Skin of body (tissue), 2 donors: ENCODE results near the gene GPR146. TPM values are rescaled to one million over a fixed set of nuclear protein-coding genes. Genes with fewer than 3 reads are reported as not detected.
"Not testable (repeated sequence)": the region's sequence is repeated elsewhere in the genome, so short reads cannot be mapped to it uniquely, and the experiment has no call there.

Experiments used
- DNase-seq: peaks from one replicate; lab custom pipeline; 2025; lab: John Stamatoyannopoulos, UW
- total RNA-seq: library from RNA; depleted of rRNA; stranded (reverse); fragments of >200 nt; gene quantifications from one replicate; pipeline ENCODE4 v1.2.3, GENCODE V29; 2014

Gene GPR146
- total RNA-seq, 1 donor from 2014 or later = 9.3 TPM

- no peak for DNase-seq
These were observed 19.2 kb upstream of the GPR146 start for GRCh38 chr7:1024876-1025742.

GRCh38 chr7:1025743-1026581 is 18.4 kb upstream of the GPR146 start:
- DNase-seq = no peak

- DNase-seq = no peak
These were observed 17.6 kb upstream of the GPR146 start for GRCh38 chr7:1026721-1027161.

GRCh38 chr7:1027242-1028043 is 16.9 kb upstream of the GPR146 start:
- DNase-seq = no peak

- peak; percentile 70 for DNase-seq
These were observed 16.1 kb upstream of the GPR146 start for GRCh38 chr7:1028044-1028770.

- peak; percentile 76 for DNase-seq
These were observed 15.3 kb upstream of the GPR146 start for GRCh38 chr7:1028775-1029636.

- DNase-seq = no peak
These were observed 14.5 kb upstream of the GPR146 start for GRCh38 chr7:1029637-1030443.

- DNase-seq = no peak
These were observed 13.8 kb upstream of the GPR146 start for GRCh38 chr7:1030444-1031070.

GRCh38 chr7:1031716-1032455 is 12.5 kb upstream of the GPR146 start:
- no peak for DNase-seq

- DNase-seq = no peak
These were observed 11.7 kb upstream of the GPR146 start for GRCh38 chr7:1032536-1033181.

- DNase-seq = no peak
These were observed 10.7 kb upstream of the GPR146 start for GRCh38 chr7:1033546-1034145.

GRCh38 chr7:1034769-1035168 is 9.6 kb upstream of the GPR146 start:
- not testable (repeated sequence) for DNase-seq

GRCh38 chr7:1036164-1036928 is 8.0 kb upstream of the GPR146 start:
- not testable (repeated sequence) for DNase-seq

- not testable (repeated sequence) for DNase-seq
These were observed 4.1 kb upstream of the GPR146 start for GRCh38 chr7:1040233-1040632.

- peak; percentile 84 for DNase-seq
These were observed 3.6 kb upstream of the GPR146 start for GRCh38 chr7:1040790-1041189.
